22Rv1 (cell line): ENCODE measurements around the gene SRPK2.

Source experiments
- ZFX ChIP-seq: fragments of 450-650 bp; IDR thresholded peaks from 2 replicates; pipeline ENCODE4 v1.6.1; 2017; ENCODE audit warnings: antibody characterized with exemption, borderline replicate concordance
- TF ChIP-seq, protein P1 (sequence below): fragments of 450-650 bp; IDR thresholded peaks from 2 replicates; pipeline ENCODE4 v1.5.1; 2017; ENCODE audit warnings: mild to moderate bottlenecking

DNA sequence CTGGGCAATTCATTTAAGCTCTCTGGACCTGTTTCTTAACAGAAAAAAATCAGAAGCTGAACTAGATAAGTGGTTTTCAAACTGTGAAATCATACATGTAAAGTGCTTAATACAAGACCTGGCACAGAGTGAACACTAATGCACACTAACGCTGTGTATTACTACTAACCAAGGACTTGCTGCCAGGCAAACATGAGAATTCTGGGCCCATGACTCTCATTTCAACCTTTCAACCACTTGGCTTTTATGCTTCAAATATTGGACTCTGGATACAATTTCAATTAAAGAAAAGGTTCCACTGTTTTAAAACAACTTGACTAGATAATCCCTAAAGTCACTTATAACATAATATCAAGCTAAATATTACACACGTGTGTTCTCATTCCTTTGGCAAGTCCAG lies 73.4 kb downstream of the SRPK2 start:
- TF ChIP-seq, protein P1, sequence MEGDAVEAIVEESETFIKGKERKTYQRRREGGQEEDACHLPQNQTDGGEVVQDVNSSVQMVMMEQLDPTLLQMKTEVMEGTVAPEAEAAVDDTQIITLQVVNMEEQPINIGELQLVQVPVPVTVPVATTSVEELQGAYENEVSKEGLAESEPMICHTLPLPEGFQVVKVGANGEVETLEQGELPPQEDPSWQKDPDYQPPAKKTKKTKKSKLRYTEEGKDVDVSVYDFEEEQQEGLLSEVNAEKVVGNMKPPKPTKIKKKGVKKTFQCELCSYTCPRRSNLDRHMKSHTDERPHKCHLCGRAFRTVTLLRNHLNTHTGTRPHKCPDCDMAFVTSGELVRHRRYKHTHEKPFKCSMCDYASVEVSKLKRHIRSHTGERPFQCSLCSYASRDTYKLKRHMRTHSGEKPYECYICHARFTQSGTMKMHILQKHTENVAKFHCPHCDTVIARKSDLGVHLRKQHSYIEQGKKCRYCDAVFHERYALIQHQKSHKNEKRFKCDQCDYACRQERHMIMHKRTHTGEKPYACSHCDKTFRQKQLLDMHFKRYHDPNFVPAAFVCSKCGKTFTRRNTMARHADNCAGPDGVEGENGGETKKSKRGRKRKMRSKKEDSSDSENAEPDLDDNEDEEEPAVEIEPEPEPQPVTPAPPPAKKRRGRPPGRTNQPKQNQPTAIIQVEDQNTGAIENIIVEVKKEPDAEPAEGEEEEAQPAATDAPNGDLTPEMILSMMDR: no peak
- TF ChIP-seq ZFX: no peak
